Osteocyte (in vitro differentiated cells): ENCODE measurements around the gene DDAH2. TPM values are rescaled to one million over a fixed set of nuclear protein-coding genes. Genes with fewer than 3 reads are reported as not detected.
A peak's percentile ranks its signal among the peaks of the same experiment; 100 is the strongest.

Experiments used
- DNase-seq: peaks from one replicate; pipeline ENCODE4 v3.0.0; 2021; ENCODE audit warnings: mixed read lengths; ENCODE audit not compliant: unreplicated experiment; ENCODE audit errors: extremely low spot score
- H3K27ac Mint-ChIP-seq: one replicate; pipeline ENCODE4 v1.8.0; 2021; ENCODE audit warnings: mild to moderate bottlenecking, mixed read lengths; ENCODE audit not compliant: unreplicated experiment
- H3K27me3 Mint-ChIP-seq: one replicate; pipeline ENCODE4 v1.8.0; 2021; ENCODE audit warnings: mixed read lengths; ENCODE audit not compliant: unreplicated experiment
- H3K36me3 Mint-ChIP-seq: one replicate; pipeline ENCODE4 v1.8.0; 2021; ENCODE audit warnings: mixed read lengths; ENCODE audit not compliant: unreplicated experiment
- H3K4me1 Mint-ChIP-seq: one replicate; pipeline ENCODE4 v1.8.0; 2021; ENCODE audit warnings: mixed read lengths; ENCODE audit not compliant: unreplicated experiment
- H3K4me3 Mint-ChIP-seq: one replicate; pipeline ENCODE4 v1.8.0; 2021; ENCODE audit warnings: mild to moderate bottlenecking, moderate library complexity, mixed read lengths; ENCODE audit not compliant: unreplicated experiment
- H3K9me3 Mint-ChIP-seq: one replicate; pipeline ENCODE4 v1.8.0; 2021; ENCODE audit warnings: mixed read lengths; ENCODE audit not compliant: unreplicated experiment
- CTCF ChIP-seq: fragments of 200-600 bp; sonication (generic); IDR thresholded peaks from 2 replicates; pipeline ENCODE4 v1.5.0; 2021; ENCODE audit warnings: antibody characterized with exemption, mild to moderate bottlenecking, moderate library complexity
- total RNA-seq: library from RNA; stranded (reverse); gene quantifications from 2 replicates; pipeline ENCODE4 v1.2.1, GENCODE V29; 2021

Gene DDAH2
- total RNA-seq, 1 donor from 2014 or later: 96.3 TPM

GRCh38 chr6:31749301-31750036 lies 20.4 kb upstream of the DDAH2 start:
- DNase-seq: no peak
- no peaks in the 10 kb centered on the region for H3K36me3 Mint-ChIP-seq
- H3K9me3 Mint-ChIP-seq: no peaks in the 10 kb centered on the region
- peaks cover 7% of the 10 kb centered on the region for H3K4me1 Mint-ChIP-seq
- H3K27ac Mint-ChIP-seq: no peak overlapping the region
- TF ChIP-seq CTCF: no peak
- H3K4me3 Mint-ChIP-seq: no peak overlapping the region
- H3K27me3 Mint-ChIP-seq: no peaks in the 10 kb centered on the region

- Mint-ChIP-seq H3K4me1 (peaks cover 12% of the 10 kb centered on the region), H3K9me3 (no peaks in the 10 kb centered on the region), H3K4me3 (no peak overlapping the region), H3K27ac (no peak overlapping the region), H3K27me3 (no peaks in the 10 kb centered on the region), H3K36me3 (no peaks in the 10 kb centered on the region)
- DNase-seq: no peak
- TF ChIP-seq CTCF: no peak
Measured at GRCh38 chr6:31744422-31744821, 15.3 kb upstream of the DDAH2 start.

DNA sequence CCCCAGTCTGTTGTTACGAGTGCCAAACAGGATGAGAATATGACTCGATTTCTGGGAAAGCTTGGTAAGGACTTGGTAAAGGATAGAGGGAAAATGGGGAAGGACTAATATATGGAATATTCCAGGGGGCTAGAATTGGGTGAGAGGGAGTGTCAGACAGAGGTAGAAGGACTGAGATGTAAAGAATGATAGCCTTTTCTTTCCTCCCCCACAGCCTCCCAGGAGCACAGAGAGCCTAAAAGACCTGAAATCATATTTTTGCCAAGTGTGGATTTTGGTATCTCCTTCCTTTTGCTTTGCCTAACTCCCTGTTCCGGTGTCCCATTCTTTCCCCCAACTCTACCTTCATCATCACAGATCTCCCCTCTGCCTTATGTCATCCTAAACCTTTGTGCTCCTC lies 13.8 kb upstream of the DDAH2 start:
- Mint-ChIP-seq H3K4me3 (no peak overlapping the region), H3K9me3 (no peaks in the 10 kb centered on the region)

GRCh38 chr6:31741815-31742214 lies 12.7 kb upstream of the DDAH2 start:
- no peak for TF ChIP-seq CTCF
- Mint-ChIP-seq H3K27me3 (no peaks in the 10 kb centered on the region), H3K4me1 (peaks cover 33% of the 10 kb centered on the region), H3K36me3 (no peaks in the 10 kb centered on the region), H3K9me3 (no peaks in the 10 kb centered on the region), H3K27ac (no peak overlapping the region), H3K4me3 (no peak overlapping the region)
- no peak for DNase-seq

More for the DNA sequence above, 13.8 kb upstream of the DDAH2 start:
- Mint-ChIP-seq H3K27me3 (no peaks in the 10 kb centered on the region), H3K27ac (no peak overlapping the region), H3K36me3 (no peaks in the 10 kb centered on the region), H3K4me1 (peaks cover 25% of the 10 kb centered on the region)
- no peak for TF ChIP-seq CTCF
- DNase-seq: no peak

DNA sequence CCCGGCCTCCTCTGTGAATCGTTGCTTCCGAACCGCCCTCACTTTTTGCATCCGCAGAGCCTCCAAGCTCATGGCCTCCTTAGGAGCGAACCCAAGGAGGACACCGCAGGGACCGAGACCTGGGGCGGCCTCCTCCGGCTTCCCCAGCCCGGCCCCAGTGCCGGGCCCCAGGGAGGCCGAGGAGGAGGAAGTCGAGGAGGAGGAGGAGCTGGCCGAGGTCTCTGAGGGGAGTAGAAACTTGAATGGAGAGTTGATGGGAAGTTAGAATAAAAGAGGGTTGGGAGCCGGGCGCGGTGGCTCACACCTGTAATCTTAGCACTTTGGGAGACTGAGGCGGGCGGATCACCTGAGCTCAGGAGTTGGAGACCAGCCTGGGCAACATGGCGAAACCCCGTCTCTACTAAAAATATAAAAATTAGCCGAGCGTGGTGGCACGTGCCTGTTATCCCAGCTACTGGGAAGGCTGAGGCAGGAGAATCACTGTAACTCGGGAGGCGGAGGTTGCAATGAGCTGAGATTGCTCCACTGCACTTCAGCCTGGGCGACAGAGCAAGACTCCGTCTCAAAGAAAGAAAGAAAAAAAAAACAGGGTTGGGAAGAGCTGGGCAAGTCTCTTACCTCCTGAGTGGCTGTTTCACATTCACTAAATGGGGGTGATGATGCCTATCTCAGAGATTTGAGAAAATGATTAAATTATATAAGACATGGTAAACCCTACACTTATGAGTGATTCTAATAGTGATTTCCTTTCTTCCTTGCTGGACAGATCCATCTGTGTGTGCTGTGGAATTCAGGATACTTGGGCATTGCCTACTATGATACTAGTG lies 11.5 kb upstream of the DDAH2 start:
- no peaks in the 10 kb centered on the region for H3K9me3 Mint-ChIP-seq
- no peak for TF ChIP-seq CTCF
- H3K27ac Mint-ChIP-seq: peak overlapping the region; percentile 96
- peak overlapping the region; percentile 97 for H3K4me3 Mint-ChIP-seq
- peaks cover 37% of the 10 kb centered on the region for H3K4me1 Mint-ChIP-seq
- H3K36me3 Mint-ChIP-seq: no peaks in the 10 kb centered on the region
- DNase-seq: no peak
- no peaks in the 10 kb centered on the region for H3K27me3 Mint-ChIP-seq
